ENCODE measurements around the gene STX3.
"Not testable (repeated sequence)": the region's sequence is repeated elsewhere in the genome, so short reads cannot be mapped to it uniquely, and the experiment has no call there.

STX3 gene

GRCh38 chr11:59794417-59794816 lies 39.2 kb downstream of the STX3 start:
- DNase-seq, result no peak

GRCh38 chr11:59800390-59801025 lies 45.3 kb downstream of the STX3 start:
- DNase-seq, result no peak

GRCh38 chr11:59801160-59801706 lies 46.1 kb downstream of the STX3 start:
- no peak for DNase-seq

GRCh38 chr11:59801981-59802638 lies 46.9 kb downstream of the STX3 start:
- no peak for DNase-seq

- DNase-seq, result no peak
These were observed 47.5 kb downstream of the STX3 start for GRCh38 chr11:59802639-59803176.

- no peak for DNase-seq
These were observed 48.9 kb downstream of the STX3 start for GRCh38 chr11:59804061-59804460.

GRCh38 chr11:59807047-59807610 lies 52.0 kb downstream of the STX3 start:
- DNase-seq, result no peak

GRCh38 chr11:59810189-59810910 lies 55.2 kb downstream of the STX3 start, which contains the start of gene MRPL16:
TSS of gene MRPL16 (minus strand) at chr11:59810778. CDS start at chr11:59810658, 120 bp downstream.
- peak; percentile 92 for DNase-seq

- DNase-seq, result no peak
These were observed 55.7 kb downstream of the STX3 start for GRCh38 chr11:59810911-59811259.

- no peak for DNase-seq
These were observed 57.0 kb downstream of the STX3 start for GRCh38 chr11:59812220-59812619.

- no peak for DNase-seq
These were observed 58.2 kb downstream of the STX3 start for GRCh38 chr11:59813364-59813763.

GRCh38 chr11:59814021-59814420 lies 58.8 kb downstream of the STX3 start:
- no peak for DNase-seq

GRCh38 chr11:59815754-59816153 lies 60.6 kb downstream of the STX3 start:
- DNase-seq, result no peak

GRCh38 chr11:59816434-59816833 lies 61.3 kb downstream of the STX3 start:
- DNase-seq, result not testable (repeated sequence)

GRCh38 chr11:59818572-59818971 lies 63.4 kb downstream of the STX3 start:
- DNase-seq, result no peak

- DNase-seq, result no peak
These were observed 67.9 kb downstream of the STX3 start for GRCh38 chr11:59822989-59823566.

- DNase-seq, result no peak
These were observed 74.2 kb downstream of the STX3 start for GRCh38 chr11:59829358-59829757.

GRCh38 chr11:59833602-59834001 lies 78.4 kb downstream of the STX3 start:
- no peak for DNase-seq

- DNase-seq, result no peak
These were observed 84.4 kb downstream of the STX3 start for GRCh38 chr11:59839615-59840014.

GRCh38 chr11:59841514-59841913 lies 86.3 kb downstream of the STX3 start:
- DNase-seq, result no peak

- DNase-seq, result no peak
These were observed 87.1 kb downstream of the STX3 start for GRCh38 chr11:59842316-59842715.

- DNase-seq, result no peak
These were observed 90.2 kb downstream of the STX3 start, which contains the start of gene CBLIF for GRCh38 chr11:59845399-59845798. TSS of gene CBLIF (minus strand) at chr11:59845499. CDS start at chr11:59845453, 46 bp downstream.

- no peak for DNase-seq
These were observed 91.4 kb downstream of the STX3 start for GRCh38 chr11:59846556-59846955.
